ENCODE results near the gene MYLIP.

The MYLIP gene

DNA sequence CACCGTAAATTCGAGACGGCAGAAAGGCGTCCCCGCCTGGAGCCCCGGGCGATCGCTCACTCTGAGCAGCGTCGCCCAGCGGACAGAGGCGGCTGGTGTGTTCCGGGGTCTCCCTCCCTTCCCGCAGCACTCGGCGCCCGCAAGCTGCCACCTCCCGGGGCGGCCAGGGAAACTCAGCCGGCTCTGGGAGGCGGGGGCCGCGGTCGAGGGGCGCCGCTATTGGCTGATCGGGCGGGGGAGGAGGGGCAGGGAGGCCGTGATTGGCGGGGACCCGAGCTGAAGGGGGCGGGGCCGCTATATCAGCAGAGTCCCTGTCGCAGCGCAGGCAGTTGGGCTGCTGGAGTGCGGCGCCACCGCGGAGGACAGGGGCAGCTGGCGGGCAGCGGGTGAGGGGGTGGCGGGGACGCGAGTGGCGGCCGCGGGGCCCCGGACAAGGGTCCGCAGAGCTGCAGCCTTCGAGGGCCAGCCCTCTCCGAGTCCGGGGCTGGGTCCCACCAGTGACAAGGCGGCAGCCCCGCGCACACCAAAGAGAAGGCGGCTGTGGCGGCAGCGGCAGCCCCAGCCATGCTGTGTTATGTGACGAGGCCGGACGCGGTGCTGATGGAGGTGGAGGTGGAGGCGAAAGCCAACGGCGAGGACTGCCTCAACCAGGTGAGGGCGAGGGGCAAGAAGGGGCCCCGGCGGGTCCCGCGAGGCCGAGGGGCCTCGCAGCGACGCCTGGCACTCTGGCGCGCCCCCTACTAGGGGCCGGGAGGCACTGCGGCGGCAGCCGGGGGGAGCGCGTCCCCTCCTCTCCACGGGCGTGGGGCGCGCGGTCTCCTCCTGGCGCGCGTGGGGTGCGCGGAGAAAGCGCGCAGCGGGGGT, at the start of gene MYLIP:
MYLIP (plus strand) TSS at position 328 of the 864 bp plus-strand sequence; CDS start at position 565, 237 bp downstream.
- DNase-seq (ENCODE audit: low read depth in 1 of 2, low spot score in 1 of 2) = peak; percentile 94 to 96

DNA sequence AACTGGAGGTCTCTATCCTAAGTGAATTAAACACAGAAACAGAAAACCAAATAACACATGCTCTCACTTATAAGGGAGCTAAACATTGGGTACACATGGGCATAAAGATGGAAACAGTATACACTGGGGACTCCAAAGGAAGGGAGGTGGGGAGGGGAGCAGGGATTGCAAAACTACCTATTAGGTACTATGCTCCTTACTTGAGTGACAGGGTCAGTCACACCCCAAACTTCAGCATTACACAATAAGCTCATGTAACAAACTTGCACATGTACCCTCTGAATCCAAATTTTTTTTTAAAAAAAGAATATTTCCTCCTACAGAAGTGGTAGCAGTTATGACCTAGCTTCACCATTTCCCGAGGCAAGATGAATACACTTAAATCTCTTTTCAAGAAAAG, 49.5 kb upstream of the MYLIP start:
- DNase-seq (ENCODE audit: low read depth in 1 of 2, low spot score in 1 of 2) = no peak

DNA sequence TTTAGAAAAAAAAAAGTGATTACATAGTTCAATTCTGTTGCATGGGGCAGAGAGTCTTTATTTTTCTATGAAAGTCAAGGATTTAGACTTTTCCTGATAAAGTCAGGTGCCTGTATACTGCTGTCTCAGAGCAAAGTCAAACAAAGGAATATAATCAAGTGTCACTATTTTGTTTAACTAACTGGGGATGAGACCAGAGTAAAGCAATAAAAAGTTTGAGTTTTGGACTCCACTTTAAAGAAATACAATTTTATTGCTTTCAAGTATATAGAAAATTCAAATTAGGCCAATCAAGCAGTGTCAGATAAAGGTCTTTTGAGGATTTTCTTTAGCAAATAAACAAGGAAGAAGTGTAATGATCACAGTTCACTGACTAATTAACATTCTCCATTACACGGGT, 48.7 kb upstream of the MYLIP start:
- DNase-seq (ENCODE audit: low read depth in 1 of 2, low spot score in 1 of 2) = no peak

DNA sequence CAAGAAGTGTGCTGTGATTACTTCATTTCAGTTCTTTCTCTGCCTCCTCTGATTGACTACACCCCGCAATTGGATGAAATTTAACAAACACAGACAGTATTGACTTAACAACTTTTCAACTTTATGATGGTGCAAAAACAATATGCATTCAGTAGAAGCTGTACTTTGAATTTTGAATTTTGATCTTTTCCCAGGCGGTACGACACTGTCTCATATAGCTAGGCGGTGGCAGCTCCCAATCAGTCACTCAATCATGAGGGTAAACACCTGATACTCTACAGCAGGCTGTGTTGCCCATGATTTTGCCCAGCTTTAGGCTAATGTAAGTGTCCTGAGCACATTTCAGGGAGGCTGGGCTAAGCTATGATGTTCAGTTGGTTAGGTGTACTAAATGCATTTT, 47.6 kb upstream of the MYLIP start:
- no peak for DNase-seq (ENCODE audit: low read depth in 1 of 2, low spot score in 1 of 2)

DNA sequence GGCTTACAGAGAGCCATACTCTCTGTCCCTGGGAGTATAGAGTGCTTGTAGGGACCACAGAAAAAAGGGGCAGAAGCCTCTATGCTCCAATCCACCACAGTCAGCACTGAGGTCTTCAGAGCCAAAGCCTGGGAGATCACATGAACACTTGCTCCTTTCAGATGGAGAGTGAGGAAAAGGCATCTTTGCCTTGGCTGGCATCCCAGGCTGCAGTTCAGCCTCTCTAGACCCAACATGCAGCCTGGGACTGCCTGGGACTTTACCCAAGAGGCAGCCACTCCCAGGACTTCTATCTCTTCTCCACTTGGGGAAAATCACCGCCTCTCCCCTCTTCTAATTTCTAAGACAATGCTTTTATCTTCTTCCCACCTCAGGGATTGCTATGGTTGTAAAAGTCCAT, 46.5 kb upstream of the MYLIP start:
- no peak for DNase-seq (ENCODE audit: low read depth in 1 of 2, low spot score in 1 of 2)

DNA sequence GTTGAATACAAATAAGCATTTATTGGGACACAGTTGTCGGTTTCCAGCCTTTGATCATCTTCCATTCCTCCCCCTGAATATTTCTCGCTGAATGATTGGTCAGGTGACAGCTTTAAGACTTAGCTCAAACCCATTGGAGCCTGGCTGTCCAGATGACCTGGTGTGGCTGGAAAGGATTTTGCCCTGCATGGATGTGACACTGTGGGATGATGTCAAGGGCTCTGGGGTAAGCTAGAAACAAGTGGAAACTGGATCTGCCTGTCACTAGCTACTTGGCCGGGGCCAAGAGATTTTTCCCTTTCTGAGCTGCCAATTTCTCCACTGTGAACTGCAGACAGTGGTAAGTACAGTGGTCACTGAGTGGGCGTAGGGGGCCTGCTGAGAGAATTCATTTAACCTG, 41.9 kb upstream of the MYLIP start:
- DNase-seq (ENCODE audit: low read depth in 1 of 2, low spot score in 1 of 2) = no peak

DNA sequence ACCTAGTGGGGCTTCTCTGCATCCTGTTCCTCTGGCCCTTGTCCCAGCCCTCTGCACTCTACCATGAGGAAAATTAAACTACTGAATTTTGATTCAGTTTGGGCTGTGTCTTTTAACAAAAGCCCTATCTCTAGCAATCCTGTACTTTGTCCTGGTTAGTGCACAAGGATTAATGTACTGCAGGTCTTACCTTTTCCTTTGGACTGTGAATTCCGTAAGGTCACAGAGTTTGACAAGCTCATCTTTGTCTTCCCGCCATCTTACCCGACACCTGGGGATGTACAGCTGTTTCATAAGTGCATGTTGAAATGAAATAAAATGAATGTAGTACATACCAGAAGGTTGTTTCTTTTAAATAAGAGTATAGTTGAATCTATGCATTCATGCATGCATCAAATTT, 41.5 kb upstream of the MYLIP start:
- DNase-seq (ENCODE audit: low read depth in 1 of 2, low spot score in 1 of 2) = no peak

DNA sequence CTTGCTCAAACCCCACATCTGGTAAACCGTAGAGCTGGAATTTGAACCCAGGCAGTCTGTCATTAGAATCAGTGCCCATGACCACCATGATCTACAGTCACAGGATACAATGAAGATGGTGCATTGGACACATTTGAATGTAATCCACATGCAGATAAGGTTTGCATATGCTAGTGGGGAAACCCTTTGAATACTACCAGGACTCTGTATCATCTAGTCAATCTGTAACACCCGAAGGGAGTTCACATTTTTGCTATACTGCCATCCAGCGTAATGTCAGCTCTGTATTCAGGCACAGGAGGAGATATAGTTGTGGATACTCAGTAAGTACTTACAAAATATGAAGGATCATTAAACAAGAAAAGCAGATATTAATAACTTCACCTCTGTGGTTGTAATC, 40.5 kb upstream of the MYLIP start:
- no peak for DNase-seq (ENCODE audit: low read depth in 1 of 2, low spot score in 1 of 2)

DNA sequence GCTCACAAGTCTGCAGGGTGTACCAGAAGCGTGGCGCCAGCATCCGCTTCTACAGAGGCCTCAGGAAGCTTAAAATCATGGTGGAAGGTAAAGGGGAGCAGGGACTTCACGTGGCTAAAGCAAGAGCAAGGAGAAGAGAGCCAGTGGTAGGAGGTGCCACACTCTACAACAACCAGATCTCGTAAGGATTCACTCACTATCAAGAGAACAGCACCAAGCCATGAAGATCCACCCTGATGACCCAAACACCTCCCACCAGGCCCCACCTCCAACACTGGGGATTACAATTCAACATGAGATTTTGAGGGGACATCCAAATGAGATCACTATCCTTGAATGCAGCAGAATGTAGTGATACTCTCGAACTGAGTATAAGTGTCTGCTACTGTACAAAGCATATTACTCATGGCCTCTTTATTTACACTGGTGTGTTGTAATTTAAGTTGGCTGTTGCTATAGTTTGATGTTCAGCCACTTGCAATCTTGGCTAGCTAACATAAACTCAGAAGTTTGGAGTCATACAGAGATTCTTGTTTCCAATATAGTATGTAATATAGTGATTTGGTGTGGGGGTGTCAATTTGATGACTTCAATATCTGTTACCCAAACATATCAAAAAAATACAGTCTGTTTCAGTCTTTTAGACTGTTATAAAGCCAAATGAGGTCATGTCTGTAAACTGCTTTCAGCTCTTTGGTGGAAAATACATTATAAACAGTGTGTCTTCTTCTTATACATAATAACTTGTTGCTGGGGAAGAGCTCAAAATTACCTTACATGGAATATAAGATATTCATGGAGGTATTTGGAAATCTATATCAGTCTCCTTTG, 39.4 kb upstream of the MYLIP start:
- no peak for DNase-seq (ENCODE audit: low read depth in 1 of 2, low spot score in 1 of 2)

DNA sequence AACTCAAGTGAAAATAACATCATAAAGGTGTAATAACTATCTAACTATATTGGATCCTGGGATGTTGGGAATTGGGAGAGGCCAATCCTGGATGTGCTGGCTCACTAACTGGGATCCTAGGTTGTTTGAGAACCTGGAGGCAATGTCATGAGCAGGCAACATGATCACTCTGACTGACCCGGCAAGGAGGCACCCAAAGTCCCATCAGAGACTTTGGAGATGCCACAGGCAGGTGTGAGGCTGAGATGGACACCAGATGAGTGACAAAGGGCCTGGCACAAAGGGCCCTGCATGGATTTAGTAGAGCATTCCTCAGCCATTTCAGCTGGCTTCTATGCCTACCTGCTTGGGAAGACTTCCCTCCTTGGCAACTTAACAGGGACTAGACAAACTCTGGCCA, 38.4 kb upstream of the MYLIP start:
- no peak for DNase-seq (ENCODE audit: low read depth in 1 of 2, low spot score in 1 of 2)

DNA sequence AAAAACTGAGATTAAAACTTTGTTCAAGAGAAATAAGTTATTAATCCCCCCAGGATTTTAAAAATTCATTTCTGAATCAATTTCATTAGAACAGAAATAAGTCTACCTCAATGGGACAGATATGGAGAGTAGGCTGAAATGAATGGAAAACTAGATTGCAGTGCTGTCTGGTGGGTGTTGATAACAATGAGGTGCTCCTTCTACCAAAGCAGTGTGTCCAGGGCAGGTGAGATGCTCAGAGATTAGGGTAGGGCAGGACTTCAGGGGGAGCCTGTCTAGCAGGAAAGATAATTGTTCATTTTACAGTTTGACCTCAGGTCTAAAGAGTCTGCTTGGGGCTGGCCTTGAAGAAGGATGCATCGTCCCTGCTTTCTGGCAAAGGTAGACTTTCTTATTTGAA, 38.0 kb upstream of the MYLIP start:
- DNase-seq (ENCODE audit: low read depth in 1 of 2, low spot score in 1 of 2) = no peak

DNA sequence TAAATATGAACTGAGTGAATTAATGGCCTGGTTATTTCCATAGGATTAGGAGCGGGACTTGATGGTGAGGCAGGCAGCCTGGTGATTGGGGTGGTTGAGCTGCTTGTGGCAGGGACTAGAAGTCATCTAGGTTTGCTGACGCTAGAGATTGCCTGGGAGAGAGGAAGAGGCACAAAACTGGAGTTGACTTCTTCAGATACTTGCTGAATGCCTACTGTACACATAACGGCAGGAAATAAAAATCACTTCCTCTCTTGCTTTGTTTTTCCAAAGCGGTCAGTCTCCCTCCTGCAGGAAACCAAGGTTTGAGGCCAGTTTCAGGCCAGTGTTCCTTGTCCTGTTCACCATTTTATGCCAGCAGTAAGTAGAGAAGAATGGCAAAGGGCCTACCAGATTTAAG, 36.7 kb upstream of the MYLIP start:
- no peak for DNase-seq (ENCODE audit: low read depth in 1 of 2, low spot score in 1 of 2)

DNA sequence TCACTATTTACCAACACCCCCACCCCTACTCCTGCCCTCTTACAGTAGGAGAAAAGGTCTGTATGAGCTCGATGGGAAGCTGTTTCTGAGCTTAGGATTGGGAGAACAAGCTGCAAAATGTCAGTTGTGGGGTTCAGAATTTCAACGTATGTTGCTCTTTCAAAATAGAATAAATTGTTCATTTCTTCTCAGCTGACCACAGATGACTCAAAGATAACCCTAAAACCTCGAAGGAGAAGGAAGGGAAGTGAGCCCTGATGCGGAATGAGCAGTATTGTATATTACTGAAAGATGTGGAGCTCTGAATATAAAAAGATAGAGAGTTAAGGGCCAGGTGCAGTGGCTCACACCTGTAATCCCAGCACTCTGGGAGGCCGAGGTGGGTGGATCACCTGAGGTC, 35.9 kb upstream of the MYLIP start:
- no peak for DNase-seq (ENCODE audit: low read depth in 1 of 2, low spot score in 1 of 2)

DNA sequence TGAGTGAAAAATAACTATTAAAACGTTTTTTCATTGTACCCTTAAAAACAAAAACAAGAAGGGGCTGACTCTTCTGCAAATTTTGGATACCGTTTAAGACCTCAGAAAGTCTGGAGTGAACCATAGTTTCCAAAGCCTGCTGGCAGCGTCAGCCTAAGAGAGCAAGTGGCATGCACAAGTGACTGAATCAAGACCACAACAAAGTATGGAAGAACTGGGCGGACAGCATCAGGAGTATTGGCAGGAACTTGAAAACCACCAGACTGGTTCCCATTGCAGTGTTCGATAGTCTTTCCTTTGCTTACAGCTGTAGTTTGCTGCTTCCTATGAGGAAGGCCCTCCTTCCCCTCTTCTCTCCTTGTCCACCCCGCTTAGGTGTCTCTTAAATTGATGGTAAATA, 33.7 kb upstream of the MYLIP start:
- DNase-seq (ENCODE audit: low read depth in 1 of 2, low spot score in 1 of 2) = no peak

DNA sequence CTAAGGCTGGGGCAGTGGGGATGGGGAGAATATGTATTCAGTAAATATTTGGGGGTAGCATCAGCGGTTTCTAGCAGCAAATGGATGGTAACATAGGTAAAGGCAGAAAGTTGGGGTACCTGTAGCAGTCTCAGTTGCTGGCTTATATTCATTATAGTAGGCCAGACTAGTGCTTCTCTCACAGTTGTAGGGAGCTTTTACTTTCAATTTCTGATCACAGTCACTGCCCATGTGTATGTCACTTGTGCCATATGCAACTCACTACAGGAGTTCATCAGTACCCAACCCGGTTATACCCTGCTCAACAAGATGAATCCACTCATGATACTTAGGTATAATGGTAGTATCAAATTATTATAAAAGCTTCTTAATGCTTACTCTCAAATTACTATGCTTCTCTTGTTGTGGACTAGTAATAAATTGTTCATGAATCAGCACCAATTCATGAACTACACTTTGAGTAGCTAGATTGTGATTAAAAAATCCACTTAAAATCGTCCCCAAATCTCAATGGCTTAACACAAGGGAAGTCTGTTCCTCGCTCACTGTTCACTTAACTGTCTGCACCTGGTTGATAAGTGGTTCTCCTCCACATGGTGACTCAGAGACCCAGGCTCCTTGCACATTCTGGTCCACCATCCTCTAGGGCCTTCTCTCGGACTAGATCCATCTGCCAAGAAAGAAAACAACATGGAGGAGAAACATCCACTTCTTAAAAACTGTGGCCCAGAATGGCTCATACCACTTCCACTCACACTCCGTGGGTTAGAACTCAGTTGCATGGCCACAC, 31.3 kb upstream of the MYLIP start:
- no peak for DNase-seq (ENCODE audit: low read depth in 1 of 2, low spot score in 1 of 2)

DNA sequence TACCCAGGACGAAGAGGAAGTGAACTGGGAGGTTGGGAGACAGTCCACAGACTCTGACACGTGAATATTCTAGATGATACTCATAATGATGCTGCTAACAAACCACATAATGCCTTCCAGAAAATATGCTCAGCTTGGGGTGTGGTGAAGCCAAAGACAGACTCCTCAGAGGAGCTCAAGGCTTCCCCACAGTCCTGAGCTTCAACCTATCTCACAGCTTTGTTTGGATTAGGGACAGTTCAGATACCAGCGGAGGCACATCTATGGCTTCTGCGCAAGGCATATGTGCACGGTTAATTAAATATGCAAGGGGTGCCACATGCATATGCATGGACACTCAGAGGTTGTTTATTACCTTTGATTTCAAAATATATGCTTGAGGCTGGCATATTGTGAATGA, 30.7 kb upstream of the MYLIP start:
- no peak for DNase-seq (ENCODE audit: low read depth in 1 of 2, low spot score in 1 of 2)

DNA sequence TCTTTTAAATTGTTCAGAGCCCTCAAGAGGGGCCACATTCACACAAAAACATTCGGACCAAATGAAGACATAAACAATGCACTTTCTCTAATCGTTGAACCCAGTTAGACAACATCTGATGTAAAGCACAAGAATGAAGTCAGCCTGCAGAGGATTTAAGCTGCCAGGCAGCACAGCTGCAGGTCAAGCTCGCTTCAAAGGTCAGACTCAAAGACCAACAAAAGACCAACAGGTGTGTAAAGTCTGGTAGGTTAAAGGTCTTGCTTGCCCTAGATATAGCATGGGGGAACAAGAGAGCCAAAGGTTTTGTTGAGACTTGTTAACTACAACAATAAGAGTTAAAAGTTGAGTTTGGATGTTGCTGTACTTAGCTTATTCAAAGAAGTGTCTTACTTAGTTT, 26.7 kb upstream of the MYLIP start:
- no peak for DNase-seq (ENCODE audit: low read depth in 1 of 2, low spot score in 1 of 2)

DNA sequence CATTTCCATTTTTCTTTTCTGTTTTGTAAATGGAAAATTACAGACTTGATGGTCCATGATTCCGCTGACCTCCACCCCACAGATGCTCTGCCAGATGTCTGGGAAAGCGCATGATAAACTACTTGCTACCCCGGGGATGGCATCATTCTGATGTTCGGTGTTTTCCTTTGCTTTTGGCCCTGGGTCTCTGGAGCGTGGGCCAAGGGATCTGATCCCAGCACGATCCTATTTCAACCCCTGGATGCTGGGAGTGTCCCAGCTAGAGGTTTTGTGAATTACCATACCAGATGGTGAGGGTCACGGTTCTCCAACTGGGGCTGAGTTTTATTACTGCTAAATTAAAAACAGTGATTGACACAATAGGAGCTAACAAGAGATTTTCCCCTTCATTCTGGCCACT, 25.2 kb upstream of the MYLIP start:
- no peak for DNase-seq (ENCODE audit: low read depth in 1 of 2, low spot score in 1 of 2)

DNA sequence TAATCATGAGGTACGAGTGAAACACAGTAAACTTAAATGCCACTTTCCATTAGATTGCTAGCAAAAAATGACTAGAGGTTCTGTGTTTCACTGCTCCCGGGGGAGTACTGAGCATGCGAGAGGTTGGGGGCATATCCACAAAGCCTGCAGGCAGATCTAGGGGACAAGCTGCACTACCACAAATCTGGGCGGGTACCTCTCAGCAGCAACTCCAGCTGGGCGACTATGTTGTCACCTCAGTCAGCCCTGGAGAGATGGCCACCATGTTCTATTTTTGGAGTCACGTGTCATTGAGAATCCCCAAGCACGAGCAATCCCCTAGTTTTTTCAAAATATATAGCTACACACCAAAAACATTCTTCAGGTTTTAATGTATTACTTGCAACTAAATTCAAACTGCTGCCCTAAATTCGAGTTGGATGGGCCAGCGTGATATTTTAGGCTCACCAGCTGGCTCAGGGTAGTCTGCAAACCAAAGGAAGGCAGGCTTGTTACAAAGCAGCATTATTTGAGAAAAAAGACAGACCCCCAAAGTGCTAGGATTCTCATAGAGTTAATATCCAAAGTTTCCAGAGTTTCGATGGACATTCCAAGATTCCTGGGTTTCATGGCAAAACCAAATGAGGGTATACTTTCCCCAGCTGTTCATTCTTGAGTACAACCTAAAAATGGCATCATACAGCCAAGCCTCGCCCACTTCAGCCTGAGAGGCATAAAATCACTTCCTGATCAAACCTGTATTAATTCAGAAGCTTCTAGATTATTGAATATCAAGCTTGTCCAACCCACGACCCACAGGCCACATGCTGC, 24.1 kb upstream of the MYLIP start:
- no peak for DNase-seq (ENCODE audit: low read depth in 1 of 2, low spot score in 1 of 2)

DNA sequence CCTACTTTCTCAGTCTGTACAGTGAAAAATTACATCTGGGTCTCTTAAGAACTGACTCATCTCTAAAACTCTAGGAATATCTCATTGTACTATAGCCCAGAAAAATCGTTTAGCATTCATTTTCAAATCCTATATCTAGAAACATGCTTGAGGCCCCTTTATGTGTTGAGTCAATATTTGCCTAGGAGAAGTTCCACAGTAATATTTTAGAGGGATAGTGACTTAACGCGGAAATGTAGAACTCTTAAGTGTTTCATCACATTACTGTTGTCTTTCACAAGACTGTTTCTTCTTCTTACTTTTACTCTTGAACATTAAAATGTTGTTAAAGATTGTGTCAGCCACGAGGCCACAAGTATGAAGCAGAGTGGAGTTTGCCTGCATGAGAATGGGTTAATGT, 23.0 kb upstream of the MYLIP start:
- DNase-seq (ENCODE audit: low read depth in 1 of 2, low spot score in 1 of 2) = no peak

All from activated T-helper 1 cell treated with anti-CD3 and anti-CD28 coated beads, Interleukin-2, amount 50 U/mL, for 16 hours (primary cell).